ENCODE data around the gene LIN28B.

DNA sequence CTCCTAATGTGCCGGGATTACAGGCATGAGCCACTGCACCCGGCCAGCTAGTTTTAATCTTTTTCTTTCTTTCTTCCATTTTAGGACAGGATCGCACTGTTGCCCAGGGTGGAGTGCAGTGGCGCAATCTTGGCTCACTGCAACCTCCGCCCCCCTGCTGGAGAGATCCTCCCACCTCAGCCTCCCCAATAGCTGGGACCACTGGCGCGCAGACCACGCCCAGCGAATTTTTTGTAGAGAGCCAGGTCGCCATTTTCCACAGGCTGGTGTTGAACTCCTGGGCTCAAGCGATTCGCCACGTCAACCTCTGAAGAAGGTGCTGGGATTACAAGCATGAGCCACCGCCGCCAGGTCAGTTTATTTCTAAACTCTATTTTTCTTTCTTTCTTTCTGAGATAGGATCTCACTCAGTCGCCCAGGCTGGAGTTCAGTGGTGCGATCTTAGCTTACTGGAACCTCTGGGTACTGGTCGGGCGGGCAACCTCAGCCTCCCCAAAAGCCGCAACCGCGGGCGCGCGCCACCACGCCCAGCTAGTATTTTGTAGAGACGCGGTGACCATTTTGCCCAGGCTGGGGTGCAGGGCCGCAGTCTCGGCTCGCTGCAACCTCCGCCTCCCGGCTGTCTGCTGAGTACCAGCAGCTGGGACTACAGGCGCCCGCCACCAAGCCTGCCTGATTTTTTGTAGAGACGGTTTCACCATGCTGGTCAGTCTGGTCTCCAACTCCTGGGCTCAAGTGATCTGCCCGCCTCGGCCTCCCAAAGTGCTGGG, 20.0 kb upstream of the LIN28B start:
- TF ChIP-seq, protein P1, sequence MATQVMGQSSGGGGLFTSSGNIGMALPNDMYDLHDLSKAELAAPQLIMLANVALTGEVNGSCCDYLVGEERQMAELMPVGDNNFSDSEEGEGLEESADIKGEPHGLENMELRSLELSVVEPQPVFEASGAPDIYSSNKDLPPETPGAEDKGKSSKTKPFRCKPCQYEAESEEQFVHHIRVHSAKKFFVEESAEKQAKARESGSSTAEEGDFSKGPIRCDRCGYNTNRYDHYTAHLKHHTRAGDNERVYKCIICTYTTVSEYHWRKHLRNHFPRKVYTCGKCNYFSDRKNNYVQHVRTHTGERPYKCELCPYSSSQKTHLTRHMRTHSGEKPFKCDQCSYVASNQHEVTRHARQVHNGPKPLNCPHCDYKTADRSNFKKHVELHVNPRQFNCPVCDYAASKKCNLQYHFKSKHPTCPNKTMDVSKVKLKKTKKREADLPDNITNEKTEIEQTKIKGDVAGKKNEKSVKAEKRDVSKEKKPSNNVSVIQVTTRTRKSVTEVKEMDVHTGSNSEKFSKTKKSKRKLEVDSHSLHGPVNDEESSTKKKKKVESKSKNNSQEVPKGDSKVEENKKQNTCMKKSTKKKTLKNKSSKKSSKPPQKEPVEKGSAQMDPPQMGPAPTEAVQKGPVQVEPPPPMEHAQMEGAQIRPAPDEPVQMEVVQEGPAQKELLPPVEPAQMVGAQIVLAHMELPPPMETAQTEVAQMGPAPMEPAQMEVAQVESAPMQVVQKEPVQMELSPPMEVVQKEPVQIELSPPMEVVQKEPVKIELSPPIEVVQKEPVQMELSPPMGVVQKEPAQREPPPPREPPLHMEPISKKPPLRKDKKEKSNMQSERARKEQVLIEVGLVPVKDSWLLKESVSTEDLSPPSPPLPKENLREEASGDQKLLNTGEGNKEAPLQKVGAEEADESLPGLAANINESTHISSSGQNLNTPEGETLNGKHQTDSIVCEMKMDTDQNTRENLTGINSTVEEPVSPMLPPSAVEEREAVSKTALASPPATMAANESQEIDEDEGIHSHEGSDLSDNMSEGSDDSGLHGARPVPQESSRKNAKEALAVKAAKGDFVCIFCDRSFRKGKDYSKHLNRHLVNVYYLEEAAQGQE (IDR thresholded peaks at IDR 0.05): no peak
- TF ChIP-seq, protein P2, sequence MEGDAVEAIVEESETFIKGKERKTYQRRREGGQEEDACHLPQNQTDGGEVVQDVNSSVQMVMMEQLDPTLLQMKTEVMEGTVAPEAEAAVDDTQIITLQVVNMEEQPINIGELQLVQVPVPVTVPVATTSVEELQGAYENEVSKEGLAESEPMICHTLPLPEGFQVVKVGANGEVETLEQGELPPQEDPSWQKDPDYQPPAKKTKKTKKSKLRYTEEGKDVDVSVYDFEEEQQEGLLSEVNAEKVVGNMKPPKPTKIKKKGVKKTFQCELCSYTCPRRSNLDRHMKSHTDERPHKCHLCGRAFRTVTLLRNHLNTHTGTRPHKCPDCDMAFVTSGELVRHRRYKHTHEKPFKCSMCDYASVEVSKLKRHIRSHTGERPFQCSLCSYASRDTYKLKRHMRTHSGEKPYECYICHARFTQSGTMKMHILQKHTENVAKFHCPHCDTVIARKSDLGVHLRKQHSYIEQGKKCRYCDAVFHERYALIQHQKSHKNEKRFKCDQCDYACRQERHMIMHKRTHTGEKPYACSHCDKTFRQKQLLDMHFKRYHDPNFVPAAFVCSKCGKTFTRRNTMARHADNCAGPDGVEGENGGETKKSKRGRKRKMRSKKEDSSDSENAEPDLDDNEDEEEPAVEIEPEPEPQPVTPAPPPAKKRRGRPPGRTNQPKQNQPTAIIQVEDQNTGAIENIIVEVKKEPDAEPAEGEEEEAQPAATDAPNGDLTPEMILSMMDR (IDR thresholded peaks at IDR 0.05): no peak
- TF ChIP-seq KDM5A (IDR thresholded peaks at IDR 0.05) (no peak), HDAC2 (IDR thresholded peaks at IDR 0.05) (no peak), POLR2A (IDR thresholded peaks at IDR 0.05; ENCODE audit: low read length) (no peak), RAD21 (conservative IDR thresholded peaks at IDR 0.05 in 1 of 2, IDR thresholded peaks at IDR 0.05 in 1 of 2) (no peak), ZFP36 (IDR thresholded peaks at IDR 0.05; ENCODE audit: borderline replicate concordance, partially characterized antibody) (no peak), MAFK (IDR thresholded peaks at IDR 0.05; ENCODE audit: partially characterized antibody) (no peak)
- TF ChIP-seq, protein P3, sequence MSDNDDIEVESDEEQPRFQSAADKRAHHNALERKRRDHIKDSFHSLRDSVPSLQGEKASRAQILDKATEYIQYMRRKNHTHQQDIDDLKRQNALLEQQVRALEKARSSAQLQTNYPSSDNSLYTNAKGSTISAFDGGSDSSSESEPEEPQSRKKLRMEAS (IDR thresholded peaks at IDR 0.05): no peak
